T-cell (primary cell): ENCODE data around the gene TP53INP2. TPM values are rescaled to one million over a fixed set of nuclear protein-coding genes. Genes with fewer than 3 reads are reported as not detected.

Experiments used
- ATAC-seq, 4 experiments: fragments of 200-7000 bp in 3 of 4; fragments of 150-1000 bp in 1 of 4; cut with Tn5 transposase; replicated peaks in 1 of 4; 1 replicate in 3 of 4; 2 replicates in 1 of 4; pipeline ENCODE4 v1.10.0; 2021; ENCODE audit warnings: moderate library complexity in 3 of 4, mild to moderate bottlenecking in 2 of 4, moderate number of reproducible peaks in 1 of 4
- CTCF ChIA-PET, 2 donors: fragments of 300-600 bp; sonication (Branson Sonifier 250); formaldehyde crosslinking; loops; one replicate each; lab custom pipeline; 2022; ENCODE audit warnings: antibody characterized with exemption in 2 of 2; lab: Charles Lee
- POLR2A ChIA-PET, 2 donors: fragments of 300-600 bp; sonication (Branson Sonifier 250); formaldehyde crosslinking; loops; one replicate each; lab custom pipeline; 2022; ENCODE audit warnings: antibody characterized with exemption in 2 of 2; lab: Charles Lee
- DNase-seq, 35 experiments: peaks; one replicate each; pipeline versions ENCODE4 v3.0.0 to v3.0.0-alpha.2; 2013 to 2023
- H3K27ac ChIP-seq: one replicate; pipeline ENCODE4 v1.5.1; 2013; ENCODE audit warnings: low read length
- H3K27me3 ChIP-seq, 2 experiments: replicated peaks in 1 of 2; 1 replicate in 1 of 2; 2 replicates in 1 of 2; pipeline versions ENCODE4 v1.6.1 to v1.7.0; 2013; ENCODE audit warnings: low read length in 1 of 2, mixed read lengths in 1 of 2; ENCODE audit not compliant: control insufficient read depth in 2 of 2, insufficient read depth in 2 of 2; ENCODE audit errors: extremely low read depth in 1 of 2
- H3K36me3 ChIP-seq, 2 donors: 1 replicate in 1 of 2; 2 replicates in 1 of 2; pipeline versions ENCODE4 v1.6.1 to v1.7.0; 2013; ENCODE audit warnings: low read length in 1 of 2; ENCODE audit not compliant: control insufficient read depth in 2 of 2, insufficient read depth in 1 of 2; ENCODE audit errors: extremely low read depth in 1 of 2
- H3K4me1 ChIP-seq, 2 experiments: 1 replicate in 1 of 2; 2 replicates in 1 of 2; pipeline versions ENCODE4 v1.6.1 to v1.7.0; 2013; ENCODE audit warnings: low read length in 2 of 2, mixed read lengths in 1 of 2; ENCODE audit not compliant: insufficient read depth in 2 of 2, control insufficient read depth in 1 of 2; ENCODE audit errors: extremely low read depth in 1 of 2
- H3K4me3 ChIP-seq, 2 donors: 1 replicate in 1 of 2; 2 replicates in 1 of 2; pipeline versions ENCODE4 v1.5.1 to v1.7.0; 2013; ENCODE audit warnings: mild to moderate bottlenecking in 2 of 2, low read length in 1 of 2, moderate library complexity in 1 of 2; ENCODE audit not compliant: control insufficient read depth in 1 of 2; ENCODE audit errors: extremely low read depth in 1 of 2
- H3K9me3 ChIP-seq: 2 replicates; pipeline ENCODE4 v1.7.0; 2013
- H3K27ac Mint-ChIP-seq, 2 donors: one replicate each; pipeline ENCODE4 v1.8.0; 2020 to 2021; ENCODE audit warnings: mild to moderate bottlenecking in 2 of 2, mixed read lengths in 2 of 2
- H3K27me3 Mint-ChIP-seq, 2 donors: one replicate each; pipeline ENCODE4 v1.8.0; 2021 to 2022; ENCODE audit warnings: mixed read lengths in 2 of 2
- H3K36me3 Mint-ChIP-seq: one replicate; pipeline ENCODE4 v1.8.0; 2021; ENCODE audit warnings: mixed read lengths
- H3K4me1 Mint-ChIP-seq, 3 donors: one replicate each; pipeline ENCODE4 v1.8.0; 2020 to 2022; ENCODE audit warnings: mixed read lengths in 3 of 3, mild to moderate bottlenecking in 1 of 3
- H3K4me3 Mint-ChIP-seq, 3 donors: one replicate each; pipeline ENCODE4 v1.8.0; 2020 to 2022; ENCODE audit warnings: mild to moderate bottlenecking in 3 of 3, mixed read lengths in 3 of 3, moderate library complexity in 3 of 3
- H3K9me3 Mint-ChIP-seq, 3 donors: one replicate each; pipeline ENCODE4 v1.8.0; 2020 to 2022; ENCODE audit warnings: mixed read lengths in 3 of 3
- WGBS: methylation state at CpG from one replicate; pipeline ENCODE4 v1.1.5; 2013; ENCODE audit warnings: missing lambda C conversion rate; ENCODE audit not compliant: insufficient coverage; 5-methylcytosine and 5-hydroxymethylcytosine counted together
- total RNA-seq, 35 experiments: library from RNA in 6 of 35; stranded (reverse) in 6 of 35; fragments of 120-200 nt in 1 of 35; gene quantifications; one replicate each; pipeline versions ENCODE4 v1.2.1 to v1.2.4 and lab custom pipeline; 2013 to 2026

Gene TP53INP2
- total RNA-seq, 5 donors from 2014 or later (not counting 1 experiment from before 2014, with no cell fraction given) = 1.3 to 56.7 (median 1.9) TPM

DNA sequence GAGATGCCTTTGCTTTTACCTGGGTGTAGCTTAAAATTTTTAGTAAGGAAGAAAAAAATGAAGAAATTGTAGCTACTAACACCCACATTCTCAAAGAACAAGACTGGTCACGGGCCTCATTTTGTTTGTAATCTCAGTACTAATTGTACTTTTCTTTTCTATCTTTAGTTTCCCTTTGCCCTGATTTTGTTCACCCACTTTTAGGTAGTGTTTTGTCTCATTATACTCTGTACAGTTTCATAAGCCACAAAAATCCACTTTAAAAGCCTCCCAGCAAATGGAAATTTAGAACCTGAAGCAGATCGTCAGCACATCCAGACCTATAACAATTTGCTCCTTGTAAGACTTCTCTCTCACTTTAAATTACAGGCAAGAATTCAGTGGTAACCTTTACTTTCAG lies 43.3 kb downstream of the TP53INP2 start:
- CTCF ChIA-PET = interaction anchor here in 1 of 2 donors (1.3 to 1.7 kb wide), 2 partner anchors 22 to 397 kb away, joined by 3 to 4 read pairs; no protein-coding TSS in a partner anchor
- POLR2A ChIA-PET = no interaction called here
- Mint-ChIP-seq H3K36me3 (peaks cover 44% of the 10 kb centered on the region), H3K4me1 (no peaks in the 10 kb centered on the region), H3K27me3 (no peaks in the 10 kb centered on the region), H3K9me3 (no peaks in the 10 kb centered on the region), H3K4me3 (no peak overlapping the region), H3K27ac (no peak overlapping the region)
- H3K4me3 ChIP-seq = no peak overlapping the region
- H3K27ac ChIP-seq = no peak overlapping the region
- peaks cover 14 to 75% of the 10 kb centered on the region in 2 donors for H3K36me3 ChIP-seq
- H3K27me3 ChIP-seq = no peaks in the 10 kb centered on the region
- no CpG with 5 or more reads among the region's 2 CpGs for WGBS
- no peaks in the 10 kb centered on the region for H3K4me1 ChIP-seq
- ATAC-seq (no peak), DNase-seq (no peak)
- H3K9me3 ChIP-seq = no peaks in the 10 kb centered on the region

DNA sequence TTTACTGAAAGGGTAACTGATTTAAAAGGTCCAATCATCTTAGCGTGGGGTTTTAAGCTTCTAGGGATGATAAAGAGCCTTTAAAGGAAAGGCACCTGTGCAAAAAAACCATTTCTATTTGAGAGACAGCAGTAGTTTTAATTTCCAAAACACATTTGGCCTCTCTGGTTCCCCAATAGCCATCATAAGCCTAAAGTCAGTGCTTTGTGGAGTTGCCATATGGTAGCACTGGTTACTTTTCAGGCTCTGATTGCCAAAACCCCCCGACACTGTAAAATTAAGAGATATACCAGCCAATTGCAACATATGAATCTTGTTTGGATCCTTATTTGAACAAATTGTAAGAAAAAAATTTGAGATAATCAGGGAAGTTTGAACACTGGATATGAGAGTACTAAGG lies 44.6 kb downstream of the TP53INP2 start:
- no peak overlapping the region for H3K4me3 Mint-ChIP-seq
- no peaks in the 10 kb centered on the region for H3K4me1 Mint-ChIP-seq
- H3K36me3 Mint-ChIP-seq = peaks cover 37% of the 10 kb centered on the region
- no CpG with 5 or more reads among the region's 2 CpGs for WGBS
- POLR2A ChIA-PET = no interaction called here
- DNase-seq (no peak), ATAC-seq (no peak)
- H3K27me3 Mint-ChIP-seq = no peaks in the 10 kb centered on the region
- H3K4me1 ChIP-seq = no peaks in the 10 kb centered on the region
- no peaks in the 10 kb centered on the region for H3K27me3 ChIP-seq
- H3K9me3 Mint-ChIP-seq = no peaks in the 10 kb centered on the region
- CTCF ChIA-PET = interaction anchor here in 1 of 2 donors (1.1 to 1.7 kb wide), 2 partner anchors 19 to 21 kb away, joined by 3 to 4 read pairs; no protein-coding TSS in a partner anchor
- no peaks in the 10 kb centered on the region for H3K9me3 ChIP-seq
- H3K4me3 ChIP-seq = no peak overlapping the region
- no peak overlapping the region for H3K27ac ChIP-seq
- H3K36me3 ChIP-seq = peaks cover 10 to 68% of the 10 kb centered on the region in 2 donors
- no peak overlapping the region for H3K27ac Mint-ChIP-seq

GRCh38 chr20:34750484-34750883 lies 46.3 kb downstream of the TP53INP2 start:
- H3K27me3 ChIP-seq = no peaks in the 10 kb centered on the region
- no peaks in the 10 kb centered on the region for H3K4me1 ChIP-seq
- H3K36me3 ChIP-seq = peaks cover 10 to 73% of the 10 kb centered on the region in 2 donors
- H3K9me3 ChIP-seq = no peaks in the 10 kb centered on the region
- H3K27ac ChIP-seq = no peak overlapping the region
- DNase-seq (no peak), ATAC-seq (no peak)
- POLR2A ChIA-PET = no interaction called here
- H3K36me3 Mint-ChIP-seq = peaks cover 45% of the 10 kb centered on the region
- WGBS = no CpG with 5 or more reads among the region's 2 CpGs
- H3K4me3 Mint-ChIP-seq = no peak overlapping the region
- no peaks in the 10 kb centered on the region for H3K4me1 Mint-ChIP-seq
- H3K4me3 ChIP-seq = no peak overlapping the region
- H3K27ac Mint-ChIP-seq = no peak overlapping the region
- CTCF ChIA-PET = no interaction called here
- H3K27me3 Mint-ChIP-seq = no peaks in the 10 kb centered on the region
- H3K9me3 Mint-ChIP-seq = no peaks in the 10 kb centered on the region

DNA sequence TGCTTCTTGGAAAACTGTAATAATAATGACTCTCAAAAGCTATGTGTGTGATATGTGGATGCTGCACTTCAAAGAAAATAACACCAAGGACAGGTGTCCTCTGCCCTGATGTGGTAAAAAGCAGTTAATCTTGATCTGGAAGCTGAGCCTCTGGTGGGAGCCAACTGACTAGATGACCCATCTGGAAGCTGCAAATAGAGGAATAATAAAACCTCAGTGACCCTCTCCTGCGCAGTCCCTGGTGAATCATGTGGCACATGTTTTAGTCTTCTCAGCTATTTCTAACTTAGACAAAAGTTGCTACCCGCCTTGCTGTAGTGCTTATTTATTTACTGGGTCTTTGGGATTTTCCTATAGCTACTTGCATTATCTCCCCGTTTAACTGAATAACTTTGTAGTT lies 47.3 kb downstream of the TP53INP2 start:
- Histone ChIP-seq H3K9me3 (no peaks in the 10 kb centered on the region), H3K36me3 (peaks cover 16 to 67% of the 10 kb centered on the region in 2 donors), H3K4me3 (no peak overlapping the region), H3K27me3 (no peaks in the 10 kb centered on the region), H3K27ac (no peak overlapping the region), H3K4me1 (no peaks in the 10 kb centered on the region)
- Mint-ChIP-seq H3K4me1 (no peaks in the 10 kb centered on the region), H3K4me3 (no peak overlapping the region), H3K27me3 (no peaks in the 10 kb centered on the region), H3K27ac (no peak overlapping the region), H3K9me3 (no peaks in the 10 kb centered on the region), H3K36me3 (peaks cover 45% of the 10 kb centered on the region)
- no peak for DNase-seq
- ChIA-PET CTCF (no interaction called here), POLR2A (interaction anchor here in 1 of 2 donors (0.6 kb wide), 1 partner anchor 350 kb away, joined by 4 read pairs; no protein-coding TSS in a partner anchor)
- ATAC-seq = no peak
- no CpG with 5 or more reads among the region's 3 CpGs for WGBS

DNA sequence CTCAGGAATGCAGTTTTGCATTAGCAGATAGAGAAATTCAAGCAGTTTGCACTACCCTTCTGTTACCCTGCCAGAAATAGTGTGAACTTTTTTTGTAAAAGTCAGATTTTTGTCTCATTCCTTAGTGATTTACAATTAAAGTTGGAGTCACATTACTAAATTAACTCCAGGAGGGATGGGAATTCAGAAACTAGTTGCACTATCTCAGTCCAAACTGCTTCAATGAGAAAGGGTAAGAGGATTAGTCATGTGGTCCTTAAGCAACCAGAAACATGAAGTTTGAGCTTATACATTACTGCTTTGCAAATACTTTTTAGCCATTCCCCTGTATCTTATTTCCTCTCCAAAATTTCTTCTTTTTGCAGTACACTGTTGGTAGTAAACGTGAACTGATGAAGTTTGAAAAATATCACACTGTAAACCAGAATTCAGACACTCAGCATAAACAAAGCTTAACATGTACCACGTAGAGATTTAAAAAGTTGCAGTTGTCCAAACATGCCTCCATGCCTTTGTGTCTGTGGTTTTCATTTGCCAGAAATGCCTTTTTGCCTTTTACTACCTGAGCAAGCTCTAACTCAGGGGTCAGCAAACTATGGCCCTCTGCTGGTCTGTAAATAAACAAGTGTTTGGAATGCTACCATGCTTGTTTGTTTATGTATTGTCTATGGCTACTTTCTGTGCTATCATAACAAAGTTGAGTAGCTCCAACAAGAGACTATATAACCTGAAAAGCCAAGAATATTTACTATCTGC lies 49.7 kb downstream of the TP53INP2 start:
- ATAC-seq (no peak), DNase-seq (no peak)
- Histone ChIP-seq H3K4me1 (no peaks in the 10 kb centered on the region), H3K9me3 (no peaks in the 10 kb centered on the region), H3K27me3 (no peaks in the 10 kb centered on the region), H3K4me3 (no peak overlapping the region), H3K27ac (no peak overlapping the region), H3K36me3 (peaks cover 16 to 72% of the 10 kb centered on the region in 2 donors)
- no peak overlapping the region for H3K4me3 Mint-ChIP-seq
- POLR2A ChIA-PET = interaction anchor here in 1 of 2 donors (0.8 kb wide), 1 partner anchor 18 kb away, joined by 5 read pairs; no protein-coding TSS in a partner anchor
- peaks cover 60% of the 10 kb centered on the region for H3K36me3 Mint-ChIP-seq
- H3K9me3 Mint-ChIP-seq = no peaks in the 10 kb centered on the region
- 71% methylated on average over 1 of the region's 2 CpGs for WGBS
- H3K27ac Mint-ChIP-seq = no peak overlapping the region
- CTCF ChIA-PET = no interaction called here
- no peaks in the 10 kb centered on the region for H3K4me1 Mint-ChIP-seq
- no peaks in the 10 kb centered on the region for H3K27me3 Mint-ChIP-seq

DNA sequence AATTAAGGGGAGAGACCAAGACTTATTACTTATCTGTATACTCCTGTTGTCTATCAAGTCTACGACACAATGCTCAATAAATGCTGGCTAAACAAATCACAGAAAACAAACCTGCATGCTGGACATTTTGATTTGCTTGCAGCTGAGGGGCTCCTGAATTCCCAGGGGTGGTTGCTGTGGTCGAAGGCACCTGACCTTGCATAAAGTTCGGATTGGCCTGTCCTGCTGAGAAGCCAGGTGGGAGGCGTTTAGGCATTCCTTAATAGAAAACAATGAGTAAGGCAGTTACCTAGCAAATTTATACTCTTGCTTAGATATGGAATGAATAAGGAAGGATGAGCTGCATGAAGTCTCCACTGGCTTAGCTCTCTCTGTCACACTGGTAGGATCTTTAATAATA lies 50.5 kb downstream of the TP53INP2 start:
- POLR2A ChIA-PET = no interaction called here

More for the DNA sequence above, 50.5 kb downstream of the TP53INP2 start:
- Mint-ChIP-seq H3K9me3 (no peaks in the 10 kb centered on the region), H3K27me3 (no peaks in the 10 kb centered on the region), H3K4me1 (no peaks in the 10 kb centered on the region), H3K27ac (no peak overlapping the region), H3K4me3 (no peak overlapping the region), H3K36me3 (peaks cover 57% of the 10 kb centered on the region)
- Histone ChIP-seq H3K36me3 (peaks cover 13 to 71% of the 10 kb centered on the region in 2 donors), H3K27me3 (no peaks in the 10 kb centered on the region), H3K9me3 (no peaks in the 10 kb centered on the region), H3K4me1 (no peaks in the 10 kb centered on the region), H3K27ac (no peak overlapping the region), H3K4me3 (no peak overlapping the region)
- CTCF ChIA-PET = no interaction called here
- no peak for ATAC-seq
- WGBS = 90% methylated on average over 2 of the region's 4 CpGs
- no peak for DNase-seq
